Trophoblast cell (in vitro differentiated cells and primary cell): ENCODE results near the gene TUB.

ENCODE experiments used
- DNase-seq, 2 donors: peaks; one replicate each; pipeline ENCODE4 v3.0.0-alpha.2; 2016
- H2AFZ ChIP-seq: 2 replicates; pipeline ENCODE4 v1.6.1; 2013; ENCODE audit warnings: low read length, moderate library complexity, mild to moderate bottlenecking; ENCODE audit not compliant: insufficient read depth, poor library complexity
- H2AK5ac ChIP-seq: 2 replicates; pipeline ENCODE4 v1.6.1; 2013; ENCODE audit warnings: mild to moderate bottlenecking, low read length
- H2BK120ac ChIP-seq: 2 replicates; pipeline ENCODE4 v1.6.1; 2013; ENCODE audit warnings: low read length, mild to moderate bottlenecking, moderate library complexity; ENCODE audit not compliant: insufficient read depth, poor library complexity
- H2BK12ac ChIP-seq: 2 replicates; pipeline ENCODE4 v1.6.1; 2013; ENCODE audit warnings: mild to moderate bottlenecking, low read length, moderate library complexity
- H2BK5ac ChIP-seq: 2 replicates; pipeline ENCODE4 v1.6.1; 2013; ENCODE audit warnings: low read length, low read depth, moderate library complexity, mild to moderate bottlenecking; ENCODE audit not compliant: poor library complexity
- H3K14ac ChIP-seq: 2 replicates; pipeline ENCODE4 v1.6.1; 2013; ENCODE audit warnings: mild to moderate bottlenecking, low read length
- H3K18ac ChIP-seq: 2 replicates; pipeline ENCODE4 v1.6.1; 2013; ENCODE audit warnings: mild to moderate bottlenecking, low read length
- H3K23ac ChIP-seq: 2 replicates; pipeline ENCODE4 v1.6.1; 2013; ENCODE audit warnings: low read length
- H3K27ac ChIP-seq: 2 replicates; pipeline ENCODE4 v1.5.1; 2013; ENCODE audit warnings: low read depth, mild to moderate bottlenecking, inconsistent platforms, low read length, moderate library complexity
- H3K27me3 ChIP-seq: 2 replicates; pipeline ENCODE4 v1.6.1; 2013; ENCODE audit warnings: inconsistent platforms, mild to moderate bottlenecking, low read length, moderate library complexity; ENCODE audit not compliant: insufficient read depth
- H3K36me3 ChIP-seq, 2 experiments: 1 replicate in 1 of 2; 2 replicates in 1 of 2; pipeline ENCODE4 v1.6.1; 2013; ENCODE audit warnings: low read length in 2 of 2, mild to moderate bottlenecking in 2 of 2, moderate library complexity in 1 of 2; ENCODE audit not compliant: insufficient read depth in 2 of 2, control insufficient read depth in 1 of 2
- H3K4ac ChIP-seq: 2 replicates; pipeline ENCODE4 v1.6.1; 2013; ENCODE audit warnings: low read depth, mild to moderate bottlenecking, low read length, moderate library complexity
- H3K4me1 ChIP-seq, 2 experiments: 1 replicate in 1 of 2; 2 replicates in 1 of 2; pipeline ENCODE4 v1.6.1; 2013; ENCODE audit warnings: low read length in 2 of 2, mild to moderate bottlenecking in 2 of 2, moderate library complexity in 1 of 2; ENCODE audit not compliant: insufficient read depth in 2 of 2, control insufficient read depth in 1 of 2
- H3K4me2 ChIP-seq: 2 replicates; pipeline ENCODE4 v1.6.1; 2013; ENCODE audit warnings: inconsistent platforms, mild to moderate bottlenecking, low read length, moderate library complexity
- H3K4me3 ChIP-seq: 2 replicates; pipeline ENCODE4 v1.5.1; 2013; ENCODE audit warnings: mild to moderate bottlenecking, low read depth, low read length, inconsistent platforms
- H3K79me1 ChIP-seq: one replicate; pipeline ENCODE4 v1.6.1; 2013; ENCODE audit warnings: low read length
- H3K79me2 ChIP-seq: 2 replicates; pipeline ENCODE4 v1.6.1; 2013; ENCODE audit warnings: low read length, mild to moderate bottlenecking; ENCODE audit not compliant: control insufficient read depth, insufficient read depth, poor library complexity
- H3K9ac ChIP-seq: 2 replicates; pipeline ENCODE4 v1.6.1; 2013; ENCODE audit warnings: mild to moderate bottlenecking, low read length
- H3K9me3 ChIP-seq: 2 replicates; pipeline ENCODE4 v1.6.1; 2013; ENCODE audit warnings: low read depth, mild to moderate bottlenecking, control low read depth, inconsistent platforms, low read length; ENCODE audit not compliant: insufficient read depth
- H4K12ac ChIP-seq: 2 replicates; pipeline ENCODE4 v1.6.1; 2013; ENCODE audit warnings: low read depth, mild to moderate bottlenecking, low read length, moderate library complexity
- H4K8ac ChIP-seq: 2 replicates; pipeline ENCODE4 v1.6.1; 2013; ENCODE audit warnings: low read depth, mild to moderate bottlenecking, low read length, moderate library complexity
- H4K91ac ChIP-seq: one replicate; pipeline ENCODE4 v1.6.1; 2013; ENCODE audit warnings: low read depth, mild to moderate bottlenecking, low read length, moderate library complexity
- WGBS: extraction: QIAGEN DNeasy Blood & Tissue Kit; methylation state at CpG from one replicate; pipeline ENCODE4 v1.1.7; 2013; ENCODE audit warnings: missing lambda C conversion rate; ENCODE audit not compliant: insufficient read length, insufficient coverage; ENCODE audit errors: extremely low coverage; 5-methylcytosine and 5-hydroxymethylcytosine counted together

TUB gene

DNA sequence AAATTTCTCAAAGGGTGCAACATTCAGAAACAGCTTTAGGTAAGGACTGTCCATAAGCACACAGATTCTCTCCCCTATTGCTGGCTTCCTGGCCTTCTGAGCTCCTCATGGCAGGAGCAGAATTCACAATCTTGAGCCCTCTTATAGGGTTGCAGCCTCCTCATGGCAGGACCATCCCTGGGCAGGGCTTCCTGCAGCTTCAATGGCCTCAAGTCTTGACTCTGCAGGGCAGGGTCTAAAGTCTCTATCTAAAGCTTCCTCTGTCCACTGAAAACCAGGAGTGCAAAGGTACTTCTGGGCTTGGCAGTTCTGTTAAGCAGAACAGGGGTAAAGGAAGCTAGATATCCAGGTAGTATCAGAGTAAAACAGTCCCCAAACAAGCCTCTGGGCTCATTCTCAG, 28.7 kb downstream of the TUB start:
- no peak overlapping the region for H2BK12ac ChIP-seq
- H2AK5ac ChIP-seq, result no peak overlapping the region
- H4K12ac ChIP-seq, result no peak overlapping the region
- H3K18ac ChIP-seq, result no peak overlapping the region
- H4K8ac ChIP-seq, result no peak overlapping the region
- no peak for DNase-seq
- no peak overlapping the region for H2BK120ac ChIP-seq
- H3K9ac ChIP-seq, result no peak overlapping the region
- no peak overlapping the region for H4K91ac ChIP-seq
- H3K79me1 ChIP-seq, result no peaks in the 10 kb centered on the region
- H3K23ac ChIP-seq, result no peak overlapping the region
- no peaks in the 10 kb centered on the region for H3K36me3 ChIP-seq
- H3K4ac ChIP-seq, result no peak overlapping the region
- no peak overlapping the region for H3K14ac ChIP-seq
- no peaks in the 10 kb centered on the region for H3K79me2 ChIP-seq
- H3K4me1 ChIP-seq, result no peaks in the 10 kb centered on the region
- H3K27me3 ChIP-seq, result no peaks in the 10 kb centered on the region
- no peak overlapping the region for H3K27ac ChIP-seq
- H3K9me3 ChIP-seq, result peaks cover 3% of the 10 kb centered on the region
- H2AFZ ChIP-seq, result no peak overlapping the region
- H3K4me2 ChIP-seq, result no peak overlapping the region
- no peak overlapping the region for H3K4me3 ChIP-seq
- H2BK5ac ChIP-seq, result no peak overlapping the region

DNA sequence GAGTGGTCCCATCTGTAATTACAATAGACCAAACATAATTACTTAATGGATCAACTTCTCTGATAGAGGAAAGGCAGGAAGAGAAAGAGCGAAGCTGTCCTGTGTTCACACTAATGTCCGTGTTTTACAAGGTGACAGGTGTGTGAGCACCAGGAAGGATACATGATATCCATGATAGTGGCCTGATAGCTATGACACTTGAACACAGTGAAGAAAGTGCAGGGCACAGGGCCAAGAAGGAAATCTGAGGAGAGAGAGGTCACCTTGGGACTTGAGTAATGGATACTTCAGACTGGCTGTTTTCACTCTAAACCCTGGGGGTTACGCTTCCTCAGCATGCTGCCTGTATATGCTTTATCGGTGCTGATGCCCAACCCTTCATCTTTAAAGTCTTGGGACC, 29.4 kb downstream of the TUB start:
- Histone ChIP-seq H3K4me1 (no peaks in the 10 kb centered on the region), H3K79me2 (no peaks in the 10 kb centered on the region), H3K4ac (no peak overlapping the region), H3K4me3 (no peak overlapping the region), H4K91ac (no peak overlapping the region), H3K9ac (no peak overlapping the region), H3K27ac (no peak overlapping the region), H2BK120ac (no peak overlapping the region), H2AFZ (no peak overlapping the region), H2BK5ac (no peak overlapping the region), H2BK12ac (no peak overlapping the region), H3K4me2 (no peak overlapping the region), H3K9me3 (peaks cover 3% of the 10 kb centered on the region), H3K23ac (no peak overlapping the region), H2AK5ac (no peak overlapping the region), H3K79me1 (no peaks in the 10 kb centered on the region), H3K27me3 (no peaks in the 10 kb centered on the region), H3K36me3 (no peaks in the 10 kb centered on the region), H3K14ac (no peak overlapping the region), H4K8ac (no peak overlapping the region), H3K18ac (no peak overlapping the region), H4K12ac (no peak overlapping the region)
- WGBS, result no CpG with 5 or more reads among the region's 4 CpGs
- no peak for DNase-seq

DNA sequence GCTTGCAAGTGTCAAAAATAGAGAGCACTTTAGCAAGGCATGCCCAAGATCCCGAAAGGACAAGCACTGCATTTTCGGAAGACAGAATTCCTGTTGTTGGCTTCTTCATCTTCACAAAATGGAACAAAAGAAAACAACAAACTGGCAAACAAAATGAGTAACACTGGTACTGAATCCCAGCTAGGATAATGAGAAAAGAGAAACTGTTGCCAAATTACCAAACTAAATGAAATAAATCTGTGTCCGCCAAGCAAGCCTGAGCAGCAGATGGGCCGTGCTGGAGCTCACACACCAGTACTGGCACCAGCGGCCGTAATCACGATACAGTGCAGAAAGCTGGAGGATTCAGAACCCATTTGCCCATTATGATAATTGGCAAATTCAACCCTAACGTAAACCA, 30.6 kb downstream of the TUB start:
- Histone ChIP-seq H3K4me1 (no peaks in the 10 kb centered on the region), H3K79me2 (no peaks in the 10 kb centered on the region), H3K23ac (no peak overlapping the region), H3K4me3 (no peak overlapping the region), H3K4me2 (no peak overlapping the region), H4K8ac (no peak overlapping the region), H2BK12ac (no peak overlapping the region), H2BK5ac (no peak overlapping the region), H3K14ac (no peak overlapping the region), H3K4ac (no peak overlapping the region), H2AFZ (no peak overlapping the region), H3K9me3 (peaks cover 3% of the 10 kb centered on the region), H3K27ac (no peak overlapping the region), H3K36me3 (no peaks in the 10 kb centered on the region), H3K27me3 (no peaks in the 10 kb centered on the region), H2BK120ac (no peak overlapping the region), H4K91ac (no peak overlapping the region), H3K9ac (no peak overlapping the region), H3K18ac (no peak overlapping the region), H2AK5ac (no peak overlapping the region), H4K12ac (no peak overlapping the region), H3K79me1 (no peaks in the 10 kb centered on the region)
- WGBS, result no CpG with 5 or more reads among the region's 8 CpGs
- no peak for DNase-seq

DNA sequence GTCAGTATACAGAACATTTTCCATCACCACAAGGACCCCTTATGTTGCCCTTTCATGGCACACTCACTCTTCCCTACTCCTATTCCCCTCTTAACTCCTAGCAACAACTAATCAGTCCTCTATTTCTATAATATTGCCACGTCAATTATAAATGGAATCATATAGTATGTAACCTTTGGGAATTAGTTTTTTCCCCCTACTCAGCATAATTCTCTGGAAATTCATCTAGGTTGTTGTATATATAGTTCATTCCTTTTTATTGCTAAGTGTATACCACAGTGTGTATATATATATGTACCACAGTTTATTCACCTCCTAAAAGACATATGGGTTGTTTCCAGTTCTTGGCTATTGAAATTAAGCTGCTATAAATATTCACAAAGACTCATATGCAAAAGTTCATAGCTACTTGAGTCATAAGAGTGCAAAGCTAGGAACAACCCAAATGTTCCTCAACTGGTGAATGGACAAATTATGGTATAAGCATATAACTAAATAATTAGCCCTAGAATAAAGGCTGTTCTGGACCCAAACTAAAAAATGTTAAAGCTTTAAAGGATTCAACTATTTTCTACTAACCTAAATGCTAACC, 41.3 kb downstream of the TUB start:
- no CpG with 5 or more reads among the region's 1 CpG for WGBS
- no peaks in the 10 kb centered on the region for H3K79me2 ChIP-seq
- H3K27me3 ChIP-seq, result no peaks in the 10 kb centered on the region
- no peak overlapping the region for H3K9ac ChIP-seq
- H2BK120ac ChIP-seq, result no peak overlapping the region
- H2AK5ac ChIP-seq, result no peak overlapping the region
- no peak overlapping the region for H4K12ac ChIP-seq
- H3K4me1 ChIP-seq, result no peaks in the 10 kb centered on the region
- H3K27ac ChIP-seq, result no peak overlapping the region
- H2BK12ac ChIP-seq, result no peak overlapping the region
- H3K79me1 ChIP-seq, result no peaks in the 10 kb centered on the region
- DNase-seq, result no peak
- H3K18ac ChIP-seq, result no peak overlapping the region
- H4K8ac ChIP-seq, result no peak overlapping the region
- H3K14ac ChIP-seq, result no peak overlapping the region
- no peak overlapping the region for H2BK5ac ChIP-seq
- no peak overlapping the region for H4K91ac ChIP-seq
- H3K23ac ChIP-seq, result no peak overlapping the region
- H3K4ac ChIP-seq, result no peak overlapping the region
- no peak overlapping the region for H3K4me2 ChIP-seq
- H3K36me3 ChIP-seq, result no peaks in the 10 kb centered on the region
- H2AFZ ChIP-seq, result no peak overlapping the region
- no peak overlapping the region for H3K4me3 ChIP-seq
- no peaks in the 10 kb centered on the region for H3K9me3 ChIP-seq
